ENCODE measurements around the gene WDR7. TPM values are rescaled to one million over a fixed set of nuclear protein-coding genes. Genes with fewer than 3 reads are reported as not detected.

WDR7 gene
- total and polyA plus RNA-seq, 12 donors, result 3.1 to 32.6 (median 28.0) TPM

DNA sequence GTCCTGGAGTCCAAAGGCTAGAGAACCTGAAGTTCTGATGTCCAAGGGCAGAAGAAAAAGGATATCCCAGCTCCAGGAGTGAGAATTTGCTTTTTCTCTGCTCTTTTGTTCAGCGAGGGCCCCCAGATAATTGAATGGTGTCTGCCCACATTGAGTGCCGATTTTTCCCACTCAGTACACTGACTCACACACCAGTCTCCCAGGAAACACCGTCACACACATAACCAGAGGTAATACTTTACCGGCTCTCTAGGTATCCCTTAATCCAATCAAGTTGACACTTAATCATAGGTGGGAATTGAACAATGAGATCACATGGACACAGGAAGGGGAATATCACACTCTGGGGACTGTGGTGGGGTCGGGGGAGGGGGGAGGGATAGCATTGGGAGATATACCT, 161.5 kb downstream of the WDR7 start:
- Histone ChIP-seq H3K4me1 (no peaks in the 10 kb centered on the region), H3K27ac (no peak overlapping the region), H3K27me3 (no peaks in the 10 kb centered on the region), H3K9me3 (no peaks in the 10 kb centered on the region), H3K36me3 (peaks cover 0 to 19% (median 5%) of the 10 kb centered on the region in 9 donors), H3K4me3 (no peak overlapping the region)
- 91 to 95% methylated on average over 4 to 5 of the region's 5 CpGs for WGBS, 2 donors
- intact Hi-C loops (cut with DNase I), result no loop called here
- DNase-seq (no peak), ATAC-seq (no peak)
- TF ChIP-seq, protein P1, sequence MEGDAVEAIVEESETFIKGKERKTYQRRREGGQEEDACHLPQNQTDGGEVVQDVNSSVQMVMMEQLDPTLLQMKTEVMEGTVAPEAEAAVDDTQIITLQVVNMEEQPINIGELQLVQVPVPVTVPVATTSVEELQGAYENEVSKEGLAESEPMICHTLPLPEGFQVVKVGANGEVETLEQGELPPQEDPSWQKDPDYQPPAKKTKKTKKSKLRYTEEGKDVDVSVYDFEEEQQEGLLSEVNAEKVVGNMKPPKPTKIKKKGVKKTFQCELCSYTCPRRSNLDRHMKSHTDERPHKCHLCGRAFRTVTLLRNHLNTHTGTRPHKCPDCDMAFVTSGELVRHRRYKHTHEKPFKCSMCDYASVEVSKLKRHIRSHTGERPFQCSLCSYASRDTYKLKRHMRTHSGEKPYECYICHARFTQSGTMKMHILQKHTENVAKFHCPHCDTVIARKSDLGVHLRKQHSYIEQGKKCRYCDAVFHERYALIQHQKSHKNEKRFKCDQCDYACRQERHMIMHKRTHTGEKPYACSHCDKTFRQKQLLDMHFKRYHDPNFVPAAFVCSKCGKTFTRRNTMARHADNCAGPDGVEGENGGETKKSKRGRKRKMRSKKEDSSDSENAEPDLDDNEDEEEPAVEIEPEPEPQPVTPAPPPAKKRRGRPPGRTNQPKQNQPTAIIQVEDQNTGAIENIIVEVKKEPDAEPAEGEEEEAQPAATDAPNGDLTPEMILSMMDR (IDR thresholded peaks at IDR 0.05), result no peak

DNA sequence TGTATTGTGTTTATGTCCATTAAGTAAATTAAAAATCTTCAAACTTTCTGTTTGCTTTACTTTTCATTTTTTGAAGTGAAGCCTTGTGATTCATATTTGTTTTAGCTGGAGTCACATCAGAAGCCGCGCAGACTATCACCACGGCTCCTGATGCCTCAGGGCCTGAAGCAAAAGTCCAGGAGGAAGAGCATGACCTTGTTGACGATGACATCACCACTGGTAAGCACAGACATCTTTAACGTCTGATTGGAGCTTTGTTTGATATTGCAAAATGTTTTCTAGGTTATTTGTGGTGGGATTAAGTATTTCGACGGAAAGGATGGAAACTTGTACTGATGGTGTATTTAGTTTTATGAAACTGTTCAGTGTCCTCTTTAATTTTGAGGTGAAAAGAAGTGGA, 164.8 kb downstream of the WDR7 start:
- TF ChIP-seq, protein P1 (IDR thresholded peaks at IDR 0.05), result no peak
- intact Hi-C loops (cut with DNase I), result no loop called here
- WGBS, 2 donors, result 86 to 88% methylated on average over 7 of the region's 7 CpGs

DNA sequence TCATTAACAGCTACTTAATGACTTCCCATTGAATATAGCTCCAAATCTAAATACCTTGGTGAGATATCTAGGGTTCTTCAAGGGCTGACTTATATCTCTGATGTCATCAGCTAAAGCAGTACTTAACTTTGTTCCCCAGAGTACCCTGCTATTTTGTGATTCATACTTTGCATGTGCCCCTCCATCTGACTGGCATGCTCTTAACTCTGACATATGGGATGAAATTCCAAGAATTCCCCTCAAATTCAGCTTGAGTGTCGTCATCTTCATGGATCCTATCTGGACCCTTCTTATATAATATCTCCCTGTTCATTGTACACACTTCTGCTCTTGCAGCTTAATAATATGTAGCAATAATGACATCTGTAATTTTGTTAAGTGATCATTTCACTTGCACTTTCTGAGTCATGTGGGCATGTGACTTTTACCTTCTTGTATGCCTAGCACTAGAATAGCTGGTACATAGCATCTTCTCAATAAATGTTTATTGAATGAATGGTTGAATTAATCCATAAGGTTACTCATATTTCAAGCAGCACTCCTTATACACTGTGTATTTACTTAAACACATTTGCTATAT, 172.9 kb downstream of the WDR7 start:
- ATAC-seq (no peak), DNase-seq (no peak)
- WGBS, 2 donors, result 93 to 95% methylated on average over 1 of the region's 1 CpG
- H3K36me3 ChIP-seq, result peaks cover 0 to 24% (median 0%) of the 10 kb centered on the region in 9 donors
- H3K4me3 ChIP-seq, result no peak overlapping the region
- no peaks in the 10 kb centered on the region for H3K27me3 ChIP-seq
- H3K27ac ChIP-seq, result no peak overlapping the region
- H3K4me1 ChIP-seq, result peaks cover 0 to 4% (median 0%) of the 10 kb centered on the region in 9 donors
- H3K9me3 ChIP-seq, result no peaks in the 10 kb centered on the region
- TF ChIP-seq, protein P1 (IDR thresholded peaks at IDR 0.05), result no peak
- intact Hi-C loops (cut with DNase I), result no loop called here

More for the DNA sequence above, 164.8 kb downstream of the WDR7 start:
- no peak for ATAC-seq
- Histone ChIP-seq H3K4me3 (no peak overlapping the region), H3K4me1 (no peaks in the 10 kb centered on the region), H3K9me3 (no peaks in the 10 kb centered on the region), H3K27me3 (no peaks in the 10 kb centered on the region), H3K36me3 (peaks cover 0 to 29% (median 5%) of the 10 kb centered on the region in 9 donors), H3K27ac (no peak overlapping the region)
- DNase-seq, result no peak

DNA sequence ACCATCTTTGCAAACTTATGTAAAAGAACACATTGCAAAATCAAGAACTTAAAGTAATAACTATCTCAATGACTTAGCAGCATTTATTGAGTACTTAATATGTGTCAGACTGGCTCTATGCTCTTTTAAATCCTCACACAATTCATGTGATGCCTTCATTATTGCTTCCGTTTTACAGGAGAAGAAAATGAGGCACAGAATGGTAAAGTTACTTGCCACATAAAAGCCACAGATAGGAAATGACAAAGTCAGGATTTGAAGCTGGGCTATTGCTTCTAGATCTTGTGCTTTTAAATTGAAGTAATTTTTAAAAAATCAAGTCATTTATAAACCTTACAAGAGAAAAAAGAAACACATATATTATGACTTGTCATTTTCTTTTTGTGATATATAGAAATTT, 174.2 kb downstream of the WDR7 start:
- Histone ChIP-seq H3K36me3 (peaks cover 0 to 18% (median 0%) of the 10 kb centered on the region in 9 donors), H3K27ac (no peak overlapping the region), H3K4me3 (no peak overlapping the region), H3K27me3 (no peaks in the 10 kb centered on the region), H3K9me3 (no peaks in the 10 kb centered on the region), H3K4me1 (peaks cover 0 to 4% (median 0%) of the 10 kb centered on the region in 9 donors)
- no peak for ATAC-seq
- intact Hi-C loops (cut with DNase I), result no loop called here
- 89 to 98% methylated on average over 1 of the region's 1 CpG for WGBS, 2 donors
- no peak for DNase-seq
- TF ChIP-seq, protein P1 (IDR thresholded peaks at IDR 0.05), result no peak
